22Rv1 (cell line): Measurements from ENCODE around the gene GPHN.

Source experiments
- ZFX ChIP-seq: fragments of 450-650 bp; IDR thresholded peaks from 2 replicates; pipeline ENCODE4 v1.6.1; 2017; ENCODE audit warnings: antibody characterized with exemption, borderline replicate concordance
- TF ChIP-seq, protein P1 (sequence below): fragments of 450-650 bp; IDR thresholded peaks from 2 replicates; pipeline ENCODE4 v1.5.1; 2017; ENCODE audit warnings: mild to moderate bottlenecking

DNA sequence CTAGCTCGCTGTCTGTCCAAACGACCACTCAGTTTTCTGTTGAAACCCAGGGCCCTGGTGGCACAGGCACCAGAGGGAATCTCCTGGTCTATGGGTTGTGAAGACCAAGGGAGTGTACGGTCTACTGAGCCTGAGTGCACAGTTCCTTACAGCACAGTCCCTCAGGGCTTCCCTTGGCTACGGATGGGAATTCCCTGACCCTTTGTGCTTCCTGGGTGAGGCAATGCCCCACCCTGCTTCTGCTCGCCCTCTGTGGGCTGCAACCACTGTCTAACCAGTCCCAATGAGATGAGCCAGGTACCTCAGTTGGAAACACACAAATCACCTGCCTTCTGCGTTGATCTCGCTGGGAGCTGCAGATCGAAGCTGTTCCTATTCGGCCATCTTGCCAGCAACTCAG, 22.6 kb downstream of the GPHN start:
- TF ChIP-seq, protein P1, sequence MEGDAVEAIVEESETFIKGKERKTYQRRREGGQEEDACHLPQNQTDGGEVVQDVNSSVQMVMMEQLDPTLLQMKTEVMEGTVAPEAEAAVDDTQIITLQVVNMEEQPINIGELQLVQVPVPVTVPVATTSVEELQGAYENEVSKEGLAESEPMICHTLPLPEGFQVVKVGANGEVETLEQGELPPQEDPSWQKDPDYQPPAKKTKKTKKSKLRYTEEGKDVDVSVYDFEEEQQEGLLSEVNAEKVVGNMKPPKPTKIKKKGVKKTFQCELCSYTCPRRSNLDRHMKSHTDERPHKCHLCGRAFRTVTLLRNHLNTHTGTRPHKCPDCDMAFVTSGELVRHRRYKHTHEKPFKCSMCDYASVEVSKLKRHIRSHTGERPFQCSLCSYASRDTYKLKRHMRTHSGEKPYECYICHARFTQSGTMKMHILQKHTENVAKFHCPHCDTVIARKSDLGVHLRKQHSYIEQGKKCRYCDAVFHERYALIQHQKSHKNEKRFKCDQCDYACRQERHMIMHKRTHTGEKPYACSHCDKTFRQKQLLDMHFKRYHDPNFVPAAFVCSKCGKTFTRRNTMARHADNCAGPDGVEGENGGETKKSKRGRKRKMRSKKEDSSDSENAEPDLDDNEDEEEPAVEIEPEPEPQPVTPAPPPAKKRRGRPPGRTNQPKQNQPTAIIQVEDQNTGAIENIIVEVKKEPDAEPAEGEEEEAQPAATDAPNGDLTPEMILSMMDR: no peak
- no peak for TF ChIP-seq ZFX
